Endodermal cell (in vitro differentiated cells): Measurements from ENCODE around the gene SYF2. TPM values are rescaled to one million over a fixed set of nuclear protein-coding genes. Genes with fewer than 3 reads are reported as not detected.

Experiments
- DNase-seq: peaks from one replicate; pipeline ENCODE4 v3.0.0-alpha.2; 2017
- H3K27ac ChIP-seq: 2 replicates; pipeline ENCODE4 v1.5.1; 2013; ENCODE audit warnings: mild to moderate bottlenecking, low read depth, low read length, moderate library complexity
- H3K27me3 ChIP-seq: 2 replicates; pipeline ENCODE4 v1.6.1; 2013; ENCODE audit warnings: mild to moderate bottlenecking, low read length, moderate library complexity; ENCODE audit not compliant: insufficient read depth, control insufficient read depth, poor library complexity, severe bottlenecking
- H3K36me3 ChIP-seq: 2 replicates; pipeline ENCODE4 v1.7.0; 2013; ENCODE audit warnings: mild to moderate bottlenecking, low read length, moderate library complexity; ENCODE audit not compliant: control insufficient read depth, insufficient read depth
- H3K4me1 ChIP-seq: one replicate; pipeline ENCODE4 v1.7.0; 2013; ENCODE audit warnings: low read length; ENCODE audit not compliant: control insufficient read depth, insufficient read depth
- H3K4me3 ChIP-seq: 2 replicates; pipeline ENCODE4 v1.5.1; 2013; ENCODE audit warnings: mild to moderate bottlenecking, low read length, moderate library complexity
- H3K9ac ChIP-seq: 2 replicates; pipeline ENCODE4 v1.6.1; 2013; ENCODE audit warnings: mild to moderate bottlenecking, low read length, moderate library complexity; ENCODE audit not compliant: poor library complexity, severe bottlenecking; ENCODE audit errors: extremely low read depth
- H3K9me3 ChIP-seq: 2 replicates; pipeline ENCODE4 v1.6.1; 2013; ENCODE audit warnings: mild to moderate bottlenecking, low read length, moderate library complexity; ENCODE audit not compliant: control insufficient read depth
- H3K27ac Mint-ChIP-seq: 2 replicates; pipeline ENCODE4 v1.8.0; 2020; ENCODE audit warnings: mixed read lengths
- H3K27me3 Mint-ChIP-seq: 2 replicates; pipeline ENCODE4 v1.8.0; 2021; ENCODE audit warnings: mild to moderate bottlenecking, mixed read lengths; ENCODE audit not compliant: insufficient read depth
- H3K36me3 Mint-ChIP-seq: 2 replicates; pipeline ENCODE4 v1.8.0; 2020; ENCODE audit warnings: low read depth, mixed read lengths
- H3K4me1 Mint-ChIP-seq: 2 replicates; pipeline ENCODE4 v1.8.0; 2020; ENCODE audit warnings: mixed read lengths
- H3K4me3 Mint-ChIP-seq: 2 replicates; pipeline ENCODE4 v1.8.0; 2020; ENCODE audit warnings: mild to moderate bottlenecking, moderate library complexity, mixed read lengths
- H3K9me3 Mint-ChIP-seq: 2 replicates; pipeline ENCODE4 v1.8.0; 2020; ENCODE audit warnings: mild to moderate bottlenecking, mixed read lengths
- CTCF ChIP-seq: fragments of 200-600 bp; sonication (generic); conservative IDR thresholded peaks from 2 replicates; pipeline ENCODE4 v1.5.0; 2021; ENCODE audit warnings: antibody characterized with exemption, mild to moderate bottlenecking
- WGBS, 2 experiments: methylation state at CpG; one replicate each; pipeline versions ENCODE4 v1.1.5 to v1.1.7; 2013; ENCODE audit warnings: missing lambda C conversion rate in 2 of 2, mixed read lengths in 1 of 2; ENCODE audit not compliant: insufficient coverage in 1 of 2, insufficient read length in 1 of 2; 5-methylcytosine and 5-hydroxymethylcytosine counted together
- total RNA-seq, 2 donors: library from RNA; stranded (reverse); fragmentation: NEBNext Ultra II Directional in 1 of 2; extraction: Animal tissue kit (Norgen Biotek cat#: 25700) in 1 of 2; gene quantifications; 2 replicates in 1 of 2; 3 replicates in 1 of 2; pipeline ENCODE4 v1.2.1, GENCODE V29; 2021

SYF2 gene
- total RNA-seq, 2 donors from 2014 or later, result 36.4 to 38.0 TPM

GRCh38 chr1:25209516-25209915 is 22.8 kb downstream of the SYF2 start:
- H3K27ac Mint-ChIP-seq, result no peak overlapping the region
- H3K9me3 Mint-ChIP-seq, result no peaks in the 10 kb centered on the region
- Histone ChIP-seq H3K4me3 (no peak overlapping the region), H3K9ac (no peak overlapping the region), H3K36me3 (no peaks in the 10 kb centered on the region), H3K27ac (no peak overlapping the region), H3K4me1 (peaks cover 8% of the 10 kb centered on the region), H3K27me3 (no peaks in the 10 kb centered on the region), H3K9me3 (no peaks in the 10 kb centered on the region)
- no peak for TF ChIP-seq CTCF
- H3K4me3 Mint-ChIP-seq, result no peak overlapping the region
- H3K36me3 Mint-ChIP-seq, result no peaks in the 10 kb centered on the region
- H3K27me3 Mint-ChIP-seq, result no peaks in the 10 kb centered on the region
- H3K4me1 Mint-ChIP-seq, result peaks cover 36% of the 10 kb centered on the region
- WGBS, 2 experiments, result 98 to 100% methylated on average over 1 to 4 of the region's 4 CpGs
- DNase-seq, result no peak

- Histone ChIP-seq H3K27me3 (no peaks in the 10 kb centered on the region), H3K4me1 (peaks cover 8% of the 10 kb centered on the region), H3K27ac (no peak overlapping the region), H3K4me3 (no peak overlapping the region), H3K9me3 (no peaks in the 10 kb centered on the region), H3K36me3 (no peaks in the 10 kb centered on the region), H3K9ac (no peak overlapping the region)
- peaks cover 42% of the 10 kb centered on the region for H3K4me1 Mint-ChIP-seq
- H3K27ac Mint-ChIP-seq, result peak overlapping the region; percentile 46
- no peak for DNase-seq
- no peaks in the 10 kb centered on the region for H3K36me3 Mint-ChIP-seq
- H3K4me3 Mint-ChIP-seq, result no peak overlapping the region
- 75 to 100% methylated on average over 1 to 2 of the region's 2 CpGs for WGBS, 2 experiments
- no peaks in the 10 kb centered on the region for H3K27me3 Mint-ChIP-seq
- peak; percentile 37 for TF ChIP-seq CTCF
- no peaks in the 10 kb centered on the region for H3K9me3 Mint-ChIP-seq
Measured at GRCh38 chr1:25208561-25209222, 23.6 kb downstream of the SYF2 start.

GRCh38 chr1:25208092-25208491 is 24.2 kb downstream of the SYF2 start:
- H3K9me3 Mint-ChIP-seq, result no peaks in the 10 kb centered on the region
- H3K27me3 ChIP-seq, result no peaks in the 10 kb centered on the region
- no peak overlapping the region for H3K27ac ChIP-seq
- H3K4me3 Mint-ChIP-seq, result no peak overlapping the region
- H3K36me3 Mint-ChIP-seq, result no peaks in the 10 kb centered on the region
- TF ChIP-seq CTCF, result no peak
- 88 to 100% methylated on average over 1 of the region's 1 CpG for WGBS, 2 experiments
- DNase-seq, result no peak
- no peaks in the 10 kb centered on the region for H3K27me3 Mint-ChIP-seq
- H3K4me1 Mint-ChIP-seq, result peaks cover 42% of the 10 kb centered on the region
- H3K9me3 ChIP-seq, result no peaks in the 10 kb centered on the region
- H3K4me3 ChIP-seq, result no peak overlapping the region
- H3K4me1 ChIP-seq, result peaks cover 8% of the 10 kb centered on the region
- no peaks in the 10 kb centered on the region for H3K36me3 ChIP-seq
- H3K27ac Mint-ChIP-seq, result no peak overlapping the region
- no peak overlapping the region for H3K9ac ChIP-seq
